CD4-positive, alpha-beta T cell (primary cell): Measurements from ENCODE around the gene TAP2. TPM values are rescaled to one million over a fixed set of nuclear protein-coding genes. Genes with fewer than 3 reads are reported as not detected.
A peak's percentile ranks its signal among the peaks of the same experiment; 100 is the strongest.

Experiments
- ATAC-seq: fragments of 200-7000 bp; cut with Tn5 transposase; one replicate; pipeline ENCODE4 v1.10.0; 2022; ENCODE audit warnings: mild to moderate bottlenecking; ENCODE audit not compliant: poor library complexity
- CTCF ChIA-PET: fragments of 350-600 bp; sonication (Branson Sonifier 250); formaldehyde crosslinking; loops from one replicate; lab custom pipeline; 2021; ENCODE audit warnings: antibody characterized with exemption, inconsistent platforms; lab: Charles Lee
- POLR2A ChIA-PET: fragments of 350-600 bp; sonication (Branson Sonifier 250); formaldehyde crosslinking; loops from one replicate; lab custom pipeline; 2021; ENCODE audit warnings: antibody characterized with exemption, inconsistent platforms; lab: Charles Lee
- DNase-seq, 14 experiments: peaks; one replicate each; pipeline ENCODE4 v3.0.0-alpha.2; 2013 to 2020; ENCODE audit warnings: mixed read lengths in 2 of 14
- H3K27ac ChIP-seq, 2 donors: one replicate each; pipeline versions ENCODE4 v1.5.1 to v1.7.0; 2013; ENCODE audit warnings: low read length in 2 of 2, low read depth in 1 of 2, mild to moderate bottlenecking in 1 of 2
- H3K27me3 ChIP-seq, 2 experiments: 1 replicate in 1 of 2; 2 replicates in 1 of 2; pipeline versions ENCODE4 v1.6.1 to v1.7.0; 2013; ENCODE audit warnings: low read length in 2 of 2, control low read depth in 1 of 2, mild to moderate bottlenecking in 1 of 2, moderate library complexity in 1 of 2; ENCODE audit not compliant: insufficient read depth in 2 of 2, control insufficient read depth in 1 of 2
- H3K36me3 ChIP-seq: one replicate; pipeline ENCODE4 v1.6.1; 2013; ENCODE audit warnings: low read length, control low read depth; ENCODE audit not compliant: insufficient read depth
- H3K4me1 ChIP-seq: one replicate; pipeline ENCODE4 v1.6.1; 2013; ENCODE audit warnings: low read length, control low read depth; ENCODE audit not compliant: insufficient read depth
- H3K4me3 ChIP-seq: one replicate; pipeline ENCODE4 v1.5.1; 2013; ENCODE audit warnings: mild to moderate bottlenecking, low read length, moderate library complexity
- H3K9me3 ChIP-seq, 2 experiments: 1 replicate in 1 of 2; 2 replicates in 1 of 2; pipeline versions ENCODE4 v1.6.1 to v1.7.0; 2013; ENCODE audit warnings: low read length in 2 of 2, mild to moderate bottlenecking in 2 of 2, control low read depth in 1 of 2, moderate library complexity in 1 of 2; ENCODE audit not compliant: control insufficient read depth in 1 of 2, insufficient read depth in 1 of 2
- H3K27ac Mint-ChIP-seq: one replicate; pipeline ENCODE4 v1.8.0; 2020; ENCODE audit warnings: mixed read lengths
- H3K27me3 Mint-ChIP-seq: one replicate; pipeline ENCODE4 v1.8.0; 2021; ENCODE audit warnings: mixed read lengths
- H3K36me3 Mint-ChIP-seq: one replicate; pipeline ENCODE4 v1.8.0; 2021; ENCODE audit warnings: low read depth, mixed read lengths
- H3K4me1 Mint-ChIP-seq: one replicate; pipeline ENCODE4 v1.8.0; 2021; ENCODE audit warnings: low read depth, mixed read lengths
- H3K4me3 Mint-ChIP-seq: one replicate; pipeline ENCODE4 v1.8.0; 2020; ENCODE audit warnings: mild to moderate bottlenecking, mixed read lengths
- H3K9me3 Mint-ChIP-seq: one replicate; pipeline ENCODE4 v1.8.0; 2020; ENCODE audit warnings: mixed read lengths
- CTCF ChIP-seq: fragments of 200-600 bp; IDR thresholded peaks from one replicate; pipeline ENCODE4 v1.8.0; 2022; ENCODE audit warnings: antibody characterized with exemption, mild to moderate bottlenecking
- intact Hi-C, 2 experiments: fragments of 100-400 bp; cut with DNase I in 1 of 2; cut with micrococcal nuclease in 1 of 2; formaldehyde crosslinking; loops; one replicate each; pipeline versions ENCODE4 v1.15.1 to v1.9.0; 2023 to 2025; cut with DNase I, micrococcal nuclease
- total RNA-seq, 174 experiments: library from RNA in 2 of 174; stranded (reverse) in 2 of 174; gene quantifications; one replicate each; pipeline ENCODE4 v1.2.3 and lab custom pipeline; 2021 to 2026

The TAP2 gene
- total RNA-seq, 2 experiments from 2014 or later = 165 to 171 TPM

GRCh38 chr6:32852844-32853540, 14.5 kb upstream of the TAP2 start:
- peak; percentile 35 to 87 (median 48) for DNase-seq
- H3K4me1 ChIP-seq = peaks cover 77% of the 10 kb centered on the region
- H3K27me3 Mint-ChIP-seq = no peaks in the 10 kb centered on the region
- H3K36me3 Mint-ChIP-seq = peaks cover 95% of the 10 kb centered on the region
- POLR2A ChIA-PET = interaction anchor here (0.7 to 9.3 kb wide), 20 partner anchors 11 to 955 kb away, joined by 3 to 901 read pairs (median 5); partner anchors contain the start of genes ATF6B, B3GALT4, BRD2 and EHMT2
- H3K4me3 Mint-ChIP-seq = peak overlapping the region; percentile 98
- H3K9me3 Mint-ChIP-seq = no peaks in the 10 kb centered on the region
- TF ChIP-seq CTCF = no peak
- no peaks in the 10 kb centered on the region for H3K27me3 ChIP-seq
- H3K27ac Mint-ChIP-seq = peak overlapping the region; percentile 99
- CTCF ChIA-PET = interaction anchor here (0.9 to 7.8 kb wide), 7 partner anchors 8 to 118 kb away, joined by 5 to 288 read pairs (median 11); partner anchors contain the start of genes BRD2, PSMB8 and TAP2
- peak; percentile 33 for ATAC-seq
- peak overlapping the region; percentile 98 to 100 for H3K27ac ChIP-seq
- H3K4me3 ChIP-seq = peak overlapping the region; percentile 94
- H3K4me1 Mint-ChIP-seq = peaks cover 88% of the 10 kb centered on the region
- peaks cover 63% of the 10 kb centered on the region for H3K36me3 ChIP-seq
- intact Hi-C loops = loop anchor here (1.0 to 10.0 kb wide), 4 partner anchors 8 to 728 kb away; partner anchors contain the start of genes ATF6B (in 1 of the 2) and PSMB8 (in 1 of the 2)
- no peaks in the 10 kb centered on the region for H3K9me3 ChIP-seq

- Histone ChIP-seq H3K4me3 (peak overlapping the region; percentile 94), H3K9me3 (no peaks in the 10 kb centered on the region), H3K4me1 (peaks cover 77% of the 10 kb centered on the region), H3K27ac (peak overlapping the region; percentile 98 to 100), H3K36me3 (peaks cover 63% of the 10 kb centered on the region), H3K27me3 (no peaks in the 10 kb centered on the region)
- Mint-ChIP-seq H3K27me3 (no peaks in the 10 kb centered on the region), H3K9me3 (no peaks in the 10 kb centered on the region), H3K36me3 (peaks cover 95% of the 10 kb centered on the region), H3K4me3 (peak overlapping the region; percentile 98), H3K27ac (peak overlapping the region; percentile 99), H3K4me1 (peaks cover 88% of the 10 kb centered on the region)
- POLR2A ChIA-PET = interaction anchor here (1.5 to 9.3 kb wide), 5 partner anchors 10 to 118 kb away, joined by 11 to 901 read pairs (median 118); partner anchors contain the start of genes BRD2, PSMB8 and TAP2
- ATAC-seq (no peak), DNase-seq (peak in 6 of 14 experiments; percentile 14 to 51 (median 40))
- CTCF ChIA-PET = interaction anchor here (1.1 to 7.8 kb wide), 6 partner anchors 7 to 119 kb away, joined by 5 to 288 read pairs (median 48); partner anchors contain the start of genes PSMB8 and TAP2
- intact Hi-C loops = loop anchor here in 1 of 2 experiments (5.0 to 10.0 kb wide), 2 partner anchors 655 to 727 kb away; partner anchors contain the start of gene ATF6B
- TF ChIP-seq CTCF = no peak
Observed at GRCh38 chr6:32852018-32852843, 13.7 kb upstream of the TAP2 start.

GRCh38 chr6:32851025-32851424, 12.5 kb upstream of the TAP2 start:
- Mint-ChIP-seq H3K9me3 (no peaks in the 10 kb centered on the region), H3K4me3 (peak overlapping the region; percentile 98), H3K4me1 (peaks cover 91% of the 10 kb centered on the region), H3K36me3 (peaks cover 97% of the 10 kb centered on the region), H3K27me3 (no peaks in the 10 kb centered on the region), H3K27ac (peak overlapping the region; percentile 99)
- ATAC-seq = no peak
- TF ChIP-seq CTCF = no peak
- POLR2A ChIA-PET = interaction anchor here (0.8 to 3.4 kb wide), 4 partner anchors 12 to 120 kb away, joined by 3 to 35 read pairs (median 10); partner anchors contain the start of gene TAP2
- CTCF ChIA-PET = interaction anchor here (1.0 to 3.2 kb wide), 2 partner anchors 13 to 17 kb away, joined by 3 to 31 read pairs; partner anchors contain the start of gene TAP2
- no peaks in the 10 kb centered on the region for H3K9me3 ChIP-seq
- DNase-seq = peak in 1 of 14 experiments; percentile 3
- peak overlapping the region; percentile 14 to 100 for H3K27ac ChIP-seq
- H3K36me3 ChIP-seq = peaks cover 63% of the 10 kb centered on the region
- peaks cover 79% of the 10 kb centered on the region for H3K4me1 ChIP-seq
- intact Hi-C loops = loop anchor here in 1 of 2 experiments (5.0 to 10.0 kb wide), 2 partner anchors 654 to 726 kb away; partner anchors contain the start of gene ATF6B
- H3K4me3 ChIP-seq = peak overlapping the region; percentile 94
- H3K27me3 ChIP-seq = no peaks in the 10 kb centered on the region
